Suprapubic skin (tissue), 3 donors: Measurements from ENCODE around the gene MS4A15.

Experiments
- CTCF ChIP-seq, 2 donors: fragments of 200-600 bp in 1 of 2; fragments of 450-650 bp in 1 of 2; sonication (generic) in 1 of 2; IDR thresholded peaks; one replicate each; pipeline ENCODE4 v1.5.1; 2016 to 2019; ENCODE audit warnings: antibody characterized with exemption in 2 of 2, mild to moderate bottlenecking in 1 of 2, moderate library complexity in 1 of 2
- POLR2A ChIP-seq, 2 donors: fragments of 450-650 bp; IDR thresholded peaks; one replicate each; pipeline ENCODE4 v1.6.1; 2017; ENCODE audit warnings: antibody characterized with exemption in 2 of 2, mild to moderate bottlenecking in 2 of 2, moderate library complexity in 2 of 2

GRCh38 chr11:60757231-60757800 is 649 bp downstream of the MS4A15 start:
- TF ChIP-seq CTCF (IDR thresholded peaks at IDR 0.05) (no peak), POLR2A (IDR thresholded peaks at IDR 0.05) (no peak)
